Breast epithelium (tissue), 3 donors: ENCODE measurements around the gene EIF4G3.

Source experiments
- POLR2A ChIP-seq: fragments of 450-650 bp; IDR thresholded peaks from one replicate; pipeline ENCODE4 v1.6.1; 2016; ENCODE audit warnings: antibody characterized with exemption, mild to moderate bottlenecking, moderate library complexity
- TF ChIP-seq, protein P1 (sequence below), 3 donors: fragments of 450-650 bp; IDR thresholded peaks; one replicate each; pipeline ENCODE4 v1.5.1; 2016 to 2017; ENCODE audit warnings: antibody characterized with exemption in 3 of 3, mild to moderate bottlenecking in 3 of 3, moderate library complexity in 3 of 3

DNA sequence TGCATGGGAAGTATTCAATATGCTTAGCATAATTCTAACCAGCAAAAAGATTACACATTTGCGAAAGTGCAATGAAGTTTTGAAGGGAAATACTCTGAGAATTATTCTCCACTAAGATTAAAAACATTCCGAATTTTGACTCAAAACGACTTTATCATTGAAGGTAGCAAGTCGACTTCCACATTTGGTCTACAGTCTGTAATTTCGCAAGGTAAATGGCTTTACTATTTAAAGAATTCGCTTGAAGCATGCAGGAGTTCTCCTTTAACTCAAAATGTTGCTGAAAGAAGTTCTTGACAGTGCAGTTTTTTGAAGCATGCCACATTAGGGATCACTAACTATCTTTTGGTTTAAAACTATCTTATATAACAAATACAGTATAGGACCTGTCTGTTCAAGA, 228.6 kb downstream of the EIF4G3 start:
- no peak for TF ChIP-seq POLR2A
- TF ChIP-seq, protein P1, sequence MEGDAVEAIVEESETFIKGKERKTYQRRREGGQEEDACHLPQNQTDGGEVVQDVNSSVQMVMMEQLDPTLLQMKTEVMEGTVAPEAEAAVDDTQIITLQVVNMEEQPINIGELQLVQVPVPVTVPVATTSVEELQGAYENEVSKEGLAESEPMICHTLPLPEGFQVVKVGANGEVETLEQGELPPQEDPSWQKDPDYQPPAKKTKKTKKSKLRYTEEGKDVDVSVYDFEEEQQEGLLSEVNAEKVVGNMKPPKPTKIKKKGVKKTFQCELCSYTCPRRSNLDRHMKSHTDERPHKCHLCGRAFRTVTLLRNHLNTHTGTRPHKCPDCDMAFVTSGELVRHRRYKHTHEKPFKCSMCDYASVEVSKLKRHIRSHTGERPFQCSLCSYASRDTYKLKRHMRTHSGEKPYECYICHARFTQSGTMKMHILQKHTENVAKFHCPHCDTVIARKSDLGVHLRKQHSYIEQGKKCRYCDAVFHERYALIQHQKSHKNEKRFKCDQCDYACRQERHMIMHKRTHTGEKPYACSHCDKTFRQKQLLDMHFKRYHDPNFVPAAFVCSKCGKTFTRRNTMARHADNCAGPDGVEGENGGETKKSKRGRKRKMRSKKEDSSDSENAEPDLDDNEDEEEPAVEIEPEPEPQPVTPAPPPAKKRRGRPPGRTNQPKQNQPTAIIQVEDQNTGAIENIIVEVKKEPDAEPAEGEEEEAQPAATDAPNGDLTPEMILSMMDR (IDR thresholded peaks at IDR 0.05): no peak
